SU-DHL-6 (cell line): ENCODE data around the gene NFIA.
"Not testable (repeated sequence)": the region's sequence is repeated elsewhere in the genome, so short reads cannot be mapped to it uniquely, and the experiment has no call there.

ENCODE experiments used
- H2AFZ ChIP-seq: fragments of 200-600 bp; sonication (generic); 2 replicates; pipeline ENCODE4 v1.6.1; 2014; ENCODE audit warnings: low read depth, mild to moderate bottlenecking, moderate library complexity, mixed read lengths, antibody characterized with exemption, low read length; ENCODE audit not compliant: severe bottlenecking
- H3F3A ChIP-seq: fragments of 200-600 bp; shearing (Covaris generic); 2 replicates; pipeline ENCODE4 v1.6.0; 2016; ENCODE audit warnings: antibody characterized with exemption, mild to moderate bottlenecking; ENCODE audit not compliant: insufficient read depth
- H3K27ac ChIP-seq: fragments of 200-600 bp; sonication (generic); 2 replicates; pipeline ENCODE4 v1.5.1; 2016; ENCODE audit warnings: low read depth, mild to moderate bottlenecking, low read length, moderate library complexity, mixed read lengths
- H3K27me3 ChIP-seq: fragments of 200-600 bp; sonication (generic), shearing (Covaris generic); 2 replicates; pipeline ENCODE4 v1.6.0; 2014; ENCODE audit warnings: mild to moderate bottlenecking, low read length
- H3K36me3 ChIP-seq: fragments of 200-600 bp; sonication (generic); 2 replicates; pipeline ENCODE4 v1.6.1; 2014; ENCODE audit warnings: mild to moderate bottlenecking, low read length, mixed read lengths
- H3K4me2 ChIP-seq: fragments of 300-600, 200-600 bp; shearing (Covaris generic), sonication (generic); 2 replicates; pipeline ENCODE4 v1.6.0; 2014; ENCODE audit warnings: low read length, low read depth, mild to moderate bottlenecking; ENCODE audit not compliant: poor library complexity, severe bottlenecking
- H3K4me3 ChIP-seq: fragments of 200-600 bp; sonication (generic); 2 replicates; pipeline ENCODE4 v1.5.1; 2014; ENCODE audit warnings: antibody characterized with exemption, low read length, mild to moderate bottlenecking, mixed read lengths; ENCODE audit not compliant: insufficient read depth, poor library complexity, severe bottlenecking
- H3K79me2 ChIP-seq: fragments of 200-600 bp; sonication (generic); 2 replicates; pipeline ENCODE4 v1.6.1; 2014; ENCODE audit warnings: mild to moderate bottlenecking, low read length, moderate library complexity; ENCODE audit not compliant: insufficient read depth
- H3K9ac ChIP-seq: fragments of 200-600 bp; sonication (generic); 2 replicates; pipeline ENCODE4 v1.7.0; 2014; ENCODE audit warnings: mild to moderate bottlenecking, low read length
- H3K9me2 ChIP-seq: fragments of 200-600 bp; sonication (generic); replicated peaks from 2 replicates; pipeline ENCODE4 v1.6.1; 2014; ENCODE audit warnings: low read length; ENCODE audit not compliant: insufficient read depth
- H3K9me3 ChIP-seq: fragments of 200-600 bp; sonication (generic); 2 replicates; pipeline ENCODE4 v1.6.1; 2014; ENCODE audit warnings: low read length, mixed read lengths; ENCODE audit not compliant: insufficient read depth
- H4K20me1 ChIP-seq: fragments of 200-600 bp; sonication (generic); 2 replicates; pipeline ENCODE4 v1.6.1; 2014; ENCODE audit warnings: low read depth, mild to moderate bottlenecking, antibody characterized with exemption, low read length, moderate library complexity, mixed read lengths
- CTCF ChIP-seq: fragments of 200-600 bp; sonication (generic); IDR thresholded peaks from one replicate; pipeline ENCODE4 v1.5.1; 2017; ENCODE audit warnings: antibody characterized with exemption, mild to moderate bottlenecking, low read length, moderate library complexity; ENCODE audit not compliant: insufficient read depth, poor library complexity, severe bottlenecking
- EZH2phosphoT487 ChIP-seq: fragments of 200-600 bp; sonication (generic), shearing (Covaris generic); conservative IDR thresholded peaks from 2 replicates; pipeline ENCODE4 v1.6.1; 2018; ENCODE audit warnings: mild to moderate bottlenecking, antibody characterized with exemption, low read length, moderate library complexity, mixed read lengths

NFIA gene

GRCh38 chr1:61125263-61125662 is 42.9 kb downstream of the NFIA start:
- Histone ChIP-seq H3K27me3 (no peaks in the 10 kb centered on the region), H3F3A (no peaks in the 10 kb centered on the region), H3K9me3 (no peaks in the 10 kb centered on the region), H3K4me3 (no peak overlapping the region), H4K20me1 (no peaks in the 10 kb centered on the region), H2AFZ (no peak overlapping the region), H3K4me2 (no peak overlapping the region), H3K9ac (no peak overlapping the region), H3K9me2 (no peaks in the 10 kb centered on the region), H3K27ac (no peak overlapping the region), H3K36me3 (no peaks in the 10 kb centered on the region), H3K79me2 (no peaks in the 10 kb centered on the region)
- no peak for TF ChIP-seq CTCF
- TF ChIP-seq EZH2phosphoT487 = no peak

DNA sequence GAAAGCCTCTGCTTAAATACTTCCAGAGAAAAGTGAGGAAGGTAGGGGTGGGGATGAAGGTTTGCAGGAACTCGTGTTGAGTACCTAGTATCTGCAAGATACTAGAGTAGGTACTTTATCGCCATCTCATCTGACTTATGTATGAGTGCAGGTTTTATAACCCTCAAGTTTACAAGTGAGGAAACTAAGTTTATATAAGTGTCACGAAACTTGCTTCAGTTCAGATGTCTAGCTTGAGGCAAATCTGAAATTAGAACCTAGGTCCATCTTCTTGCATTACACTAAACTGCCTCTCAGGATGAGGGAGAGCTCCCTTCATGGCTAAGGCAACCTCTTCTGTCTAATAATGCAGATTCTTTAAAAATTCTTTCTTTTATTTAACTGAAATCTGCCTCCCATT is 43.5 kb downstream of the NFIA start:
- Histone ChIP-seq H3K27ac (no peak overlapping the region), H3K4me2 (no peak overlapping the region), H4K20me1 (0 out of 2 replicates have a peak, but pooled peaks cover 3% of the 10 kb centered on the region), H3K9ac (no peak overlapping the region), H3K27me3 (no peaks in the 10 kb centered on the region), H3K36me3 (no peaks in the 10 kb centered on the region), H3K9me3 (no peaks in the 10 kb centered on the region), H3K9me2 (no peaks in the 10 kb centered on the region), H3F3A (no peaks in the 10 kb centered on the region), H2AFZ (no peak overlapping the region), H3K4me3 (no peak overlapping the region), H3K79me2 (no peaks in the 10 kb centered on the region)
- TF ChIP-seq CTCF (no peak), EZH2phosphoT487 (no peak)

DNA sequence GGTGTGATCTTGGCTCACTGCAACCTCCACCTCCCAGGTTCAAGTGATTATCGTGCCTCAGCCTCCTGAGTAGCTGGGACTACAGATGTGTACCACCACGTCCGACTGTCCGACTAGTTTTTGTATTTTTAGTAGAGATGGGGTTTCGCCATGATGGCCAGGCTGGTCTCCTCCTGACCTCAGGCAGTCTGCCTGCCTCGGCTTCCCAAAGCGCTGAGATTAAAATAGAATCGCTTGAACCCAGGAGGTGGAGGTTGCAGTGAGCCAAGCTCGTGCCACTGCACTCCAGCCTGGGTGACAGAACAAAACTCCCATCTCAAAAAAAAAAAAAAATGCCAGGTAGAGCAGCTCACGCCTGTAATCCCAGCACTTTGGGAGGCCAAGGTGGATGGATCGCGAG is 44.5 kb downstream of the NFIA start:
- not testable (repeated sequence) for H3K9me3 ChIP-seq, H3K4me2 ChIP-seq, H3K9me2 ChIP-seq, H3K36me3 ChIP-seq, H3K27ac ChIP-seq, H2AFZ ChIP-seq, H3K79me2 ChIP-seq, H3F3A ChIP-seq, H3K4me3 ChIP-seq, H4K20me1 ChIP-seq, H3K9ac ChIP-seq, H3K27me3 ChIP-seq

GRCh38 chr1:61130338-61131000 is 48.1 kb downstream of the NFIA start:
- Histone ChIP-seq H3K36me3 (no peaks in the 10 kb centered on the region), H3K4me3 (no peak overlapping the region), H3K9ac (no peak overlapping the region), H2AFZ (no peak overlapping the region), H3K4me2 (no peak overlapping the region), H3K9me3 (no peaks in the 10 kb centered on the region), H3K79me2 (no peaks in the 10 kb centered on the region), H3K27me3 (no peaks in the 10 kb centered on the region), H3K27ac (no peak overlapping the region), H4K20me1 (0 out of 2 replicates have a peak, but pooled peaks cover 6% of the 10 kb centered on the region), H3K9me2 (no peaks in the 10 kb centered on the region), H3F3A (no peaks in the 10 kb centered on the region)
- no peak for TF ChIP-seq EZH2phosphoT487
- no peak for TF ChIP-seq CTCF
